ENCODE results near the gene SLC37A1.

The SLC37A1 gene

GRCh38 chr21:42525029-42525581 is 11.5 kb downstream of the SLC37A1 start:
- TF ChIP-seq CTCF (IDR thresholded peaks at IDR 0.05; ENCODE audit: low read length, missing control alignments) = no peak
- DNase-seq (ENCODE audit: low read depth) = peak; percentile 13
- no peak overlapping the region for H3K4me3 ChIP-seq (replicated peaks; ENCODE audit: low read depth, low read length)

- no peak overlapping the region for H3K4me3 ChIP-seq (replicated peaks; ENCODE audit: low read depth, low read length)
- no peak for TF ChIP-seq CTCF (IDR thresholded peaks at IDR 0.05; ENCODE audit: low read length, missing control alignments)
- DNase-seq (ENCODE audit: low read depth) = no peak
These were observed 12.2 kb downstream of the SLC37A1 start for GRCh38 chr21:42525676-42526378.

- TF ChIP-seq CTCF (IDR thresholded peaks at IDR 0.05; ENCODE audit: low read length, missing control alignments) = no peak
- no peak for DNase-seq (ENCODE audit: low read depth)
- H3K4me3 ChIP-seq (replicated peaks; ENCODE audit: low read depth, low read length) = no peak overlapping the region
These were observed 12.7 kb downstream of the SLC37A1 start for GRCh38 chr21:42526379-42526727.

- no peak overlapping the region for H3K4me3 ChIP-seq (replicated peaks; ENCODE audit: low read depth, low read length)
- TF ChIP-seq CTCF (IDR thresholded peaks at IDR 0.05; ENCODE audit: low read length, missing control alignments) = no peak
- no peak for DNase-seq (ENCODE audit: low read depth)
These were observed 13.5 kb downstream of the SLC37A1 start for GRCh38 chr21:42527127-42527488.

- no peak for TF ChIP-seq CTCF (IDR thresholded peaks at IDR 0.05; ENCODE audit: low read length, missing control alignments)
- no peak overlapping the region for H3K4me3 ChIP-seq (replicated peaks; ENCODE audit: low read depth, low read length)
- DNase-seq (ENCODE audit: low read depth) = no peak
These were observed 14.0 kb downstream of the SLC37A1 start for GRCh38 chr21:42527489-42528158.

- no peak for DNase-seq (ENCODE audit: low read depth)
- no peak for TF ChIP-seq CTCF (IDR thresholded peaks at IDR 0.05; ENCODE audit: low read length, missing control alignments)
- H3K4me3 ChIP-seq (replicated peaks; ENCODE audit: low read depth, low read length) = no peak overlapping the region
These were observed 16.5 kb downstream of the SLC37A1 start for GRCh38 chr21:42530167-42530518.

Data from fibroblast of pulmonary artery (primary cell).